Effector CD8-positive, alpha-beta T cell (primary cell): Measurements from ENCODE around the gene SPATC1L.
"Not testable (repeated sequence)": the region's sequence is repeated elsewhere in the genome, so short reads cannot be mapped to it uniquely, and the experiment has no call there.

Experiments used
- DNase-seq: peaks from one replicate; lab custom pipeline; 2025; lab: John Stamatoyannopoulos, UW
- total RNA-seq, 4 experiments: gene quantifications; one replicate each; lab custom pipeline; 2026; lab: John Stamatoyannopoulos, UW

Gene SPATC1L
- total RNA-seq: 6.2 to 10.0 (median 6.6) reads per million in 4 experiments

DNA sequence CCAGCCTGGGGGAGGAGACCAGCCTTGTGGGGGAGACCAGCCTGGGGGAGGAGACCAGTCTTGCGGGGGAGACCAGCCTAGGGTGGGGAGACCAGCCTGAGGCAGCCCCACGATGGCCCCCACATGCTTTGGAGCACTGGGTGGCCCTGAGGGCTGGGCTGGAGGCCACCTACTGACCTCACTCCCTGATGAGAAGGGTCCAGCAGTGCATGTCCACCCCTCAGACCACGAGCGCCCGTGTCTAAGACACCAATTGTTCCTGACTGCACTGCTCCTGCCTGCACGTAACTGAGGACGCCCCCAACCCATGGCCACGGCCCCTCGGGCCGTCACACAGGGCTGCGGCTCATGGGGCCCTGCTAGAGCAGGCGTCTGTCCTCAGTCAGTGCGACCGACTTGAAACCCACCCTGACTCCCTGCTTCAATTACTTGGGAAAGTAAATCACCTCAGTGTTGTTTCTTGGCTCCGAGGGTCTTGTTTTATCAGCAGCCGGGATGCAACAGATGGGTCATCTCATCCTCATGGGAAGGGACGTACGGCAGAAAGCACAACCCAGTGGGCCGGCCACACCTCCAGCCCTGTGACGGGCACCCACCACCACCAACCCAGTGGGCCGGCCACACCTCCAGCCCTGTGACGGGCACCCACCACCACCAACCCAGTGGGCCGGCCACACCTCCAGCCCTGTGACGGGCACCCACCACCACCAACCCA, at the start of gene SPATC1L:
SPATC1L (minus strand) TSS at position 550 of the 715 bp plus-strand sequence. CDS start 1,643 bp downstream, outside the sequence.
- DNase-seq: no peak

- DNase-seq: no peak
These were observed 45.6 kb upstream of the SPATC1L start for GRCh38 chr21:46229923-46230260.

- DNase-seq: no peak
These were observed 45.1 kb upstream of the SPATC1L start for GRCh38 chr21:46229133-46229922.

GRCh38 chr21:46228345-46229051, 44.2 kb upstream of the SPATC1L start, which contains the start of gene LSS:
LSS (minus strand) TSS chr21:46228774; CDS start chr21:46228745, 29 bp downstream.
- DNase-seq: peak; percentile 98

GRCh38 chr21:46227811-46228344, 43.6 kb upstream of the SPATC1L start:
- DNase-seq: no peak

DNA sequence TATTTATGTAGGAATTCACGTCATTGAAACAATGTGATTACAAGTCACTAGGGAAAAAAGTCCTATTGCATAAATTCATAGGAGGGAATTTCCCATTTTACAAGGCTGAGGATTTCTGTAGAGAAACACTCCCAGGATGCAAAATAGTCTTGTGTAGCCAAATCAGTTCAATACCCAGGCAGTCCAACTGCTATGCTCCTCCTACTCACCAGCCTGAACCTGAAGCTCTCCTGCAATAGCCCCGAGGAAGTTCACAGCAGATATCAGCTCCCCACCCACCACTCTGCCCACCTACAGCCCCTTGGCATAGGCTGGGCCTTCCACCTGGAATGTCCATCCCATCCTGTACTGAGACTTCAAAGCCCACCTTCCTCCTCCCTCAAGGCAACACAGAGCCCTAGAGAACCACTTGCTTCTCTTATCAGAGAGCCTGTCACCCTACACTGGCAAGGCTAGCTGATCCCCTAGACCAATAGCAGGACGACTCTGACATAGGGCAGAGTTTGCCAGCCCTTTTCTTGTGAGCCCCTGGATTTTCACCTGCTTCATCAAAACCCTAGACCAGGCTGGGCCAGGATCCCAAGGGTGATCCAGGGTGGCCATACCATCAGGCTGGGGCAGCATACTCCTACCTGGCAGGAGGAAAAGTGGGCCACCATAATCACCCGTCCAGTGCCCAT, 42.8 kb upstream of the SPATC1L start:
- DNase-seq: no peak

- no peak for DNase-seq
These were observed 41.9 kb upstream of the SPATC1L start for GRCh38 chr21:46226146-46226545.

GRCh38 chr21:46223661-46224060, 39.4 kb upstream of the SPATC1L start:
- DNase-seq: not testable (repeated sequence)

DNA sequence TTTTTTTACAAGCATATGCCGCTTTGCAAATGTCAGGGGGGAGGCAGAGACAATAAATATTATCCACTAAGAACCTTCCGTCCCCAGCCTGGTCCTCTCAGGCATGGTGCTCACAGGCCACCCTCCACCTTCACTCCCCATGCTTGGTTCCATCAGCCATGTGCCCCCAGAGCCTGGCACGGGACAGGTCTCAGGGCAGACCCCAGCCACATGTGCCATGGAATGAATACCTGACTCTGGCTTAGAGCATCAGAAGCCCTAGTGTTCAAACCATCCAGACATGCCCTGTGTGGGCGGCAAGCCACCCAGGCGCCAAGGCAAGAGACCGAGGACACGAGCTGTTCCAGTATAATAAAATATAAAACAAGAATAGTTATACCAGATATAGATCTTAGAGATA, 39.0 kb upstream of the SPATC1L start:
- DNase-seq: no peak

DNA sequence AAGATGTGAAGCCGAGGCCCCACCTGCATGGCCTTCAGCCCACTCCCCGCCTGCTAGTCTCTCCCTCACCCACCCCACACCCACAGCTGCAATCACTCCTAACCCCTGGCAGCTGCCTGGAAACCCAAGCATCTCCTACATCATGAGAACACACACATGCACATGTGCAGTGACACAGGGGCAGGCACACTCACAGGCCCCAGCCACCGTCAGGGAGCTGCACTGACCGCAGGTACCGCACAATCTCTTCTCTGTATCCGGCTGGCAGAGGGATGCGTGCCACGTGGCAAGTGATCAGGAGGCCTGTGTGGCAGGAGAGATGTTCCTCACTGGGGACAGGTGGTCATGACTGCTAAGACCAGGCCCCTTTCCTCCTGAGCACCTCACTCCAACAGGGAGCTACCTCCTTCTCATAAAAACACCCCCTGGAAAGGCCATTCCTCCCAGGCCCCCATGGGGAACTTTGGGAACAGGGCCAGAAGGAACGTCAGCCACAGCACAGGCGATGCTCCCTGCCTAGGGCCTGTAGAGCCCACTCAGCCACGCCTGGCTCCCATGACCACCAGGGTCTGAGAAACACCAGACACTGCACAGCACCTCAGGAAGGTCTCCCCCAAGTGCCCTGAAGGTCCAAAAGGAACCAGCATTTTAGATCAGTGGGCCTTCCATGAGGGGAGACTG, 38.3 kb upstream of the SPATC1L start:
- DNase-seq: no peak

DNA sequence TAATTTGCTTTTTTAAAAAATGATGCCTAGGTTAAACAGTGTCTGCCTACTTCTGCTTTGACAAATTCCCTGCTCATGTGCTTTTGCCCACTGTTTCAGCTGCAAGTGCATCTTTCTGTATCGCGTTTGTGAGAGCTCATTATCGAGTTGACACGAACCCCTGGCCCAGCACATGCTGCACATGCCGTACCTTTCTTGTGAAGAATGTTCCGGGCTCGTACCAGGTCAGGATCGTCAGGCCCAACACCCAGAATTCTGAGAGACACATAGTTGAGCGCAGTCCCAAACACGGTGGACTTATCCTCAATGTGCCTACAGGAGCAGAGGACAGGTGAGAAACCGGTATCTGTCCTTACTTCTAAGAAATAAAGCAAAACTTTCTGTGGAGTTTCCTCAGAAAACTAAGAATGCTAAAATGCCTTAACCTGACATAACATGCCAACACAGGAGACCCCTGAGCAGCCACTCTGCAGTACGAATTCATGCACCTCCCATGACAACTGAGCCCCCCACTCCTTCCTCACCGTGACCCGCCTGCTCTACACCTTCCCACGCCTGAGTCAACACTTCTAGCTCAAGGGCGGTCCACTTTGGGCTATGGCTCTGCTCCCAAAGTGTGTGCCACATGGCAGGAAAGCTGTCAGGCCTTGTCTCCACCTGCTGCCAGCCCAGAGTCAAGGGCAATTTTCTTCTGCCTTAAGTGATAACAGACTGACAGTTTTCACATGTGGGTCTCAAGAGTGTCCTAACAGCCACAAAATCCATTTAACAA, 37.6 kb upstream of the SPATC1L start:
- no peak for DNase-seq

- DNase-seq: no peak
These were observed 36.6 kb upstream of the SPATC1L start for GRCh38 chr21:46220847-46221246.

DNA sequence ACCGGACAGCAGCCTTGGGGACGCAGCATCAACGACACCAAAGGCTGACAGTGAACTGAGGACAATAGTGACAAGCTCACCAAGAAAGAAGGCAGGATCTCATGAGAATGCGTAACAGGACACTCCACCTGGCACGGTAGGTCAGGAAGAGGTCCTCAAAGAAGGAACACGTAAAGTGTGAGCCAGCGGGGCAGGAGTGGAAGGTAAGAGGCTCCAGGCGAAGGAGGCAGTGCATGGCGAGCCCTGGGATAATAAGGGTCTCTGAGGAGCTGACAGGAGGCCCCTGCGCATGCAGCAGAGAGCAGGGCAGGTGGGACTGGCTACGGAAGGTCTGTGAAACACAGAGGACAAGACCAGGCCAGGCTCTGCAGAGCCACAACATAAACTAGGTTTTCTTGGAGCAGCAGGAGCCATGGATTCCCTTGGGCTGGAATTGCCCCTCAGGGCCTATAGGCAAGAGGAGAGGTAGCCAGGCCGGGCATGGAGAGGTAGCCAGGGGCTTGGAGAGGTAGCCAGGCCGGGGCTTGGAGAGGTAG, 36.1 kb upstream of the SPATC1L start:
- DNase-seq: no peak

GRCh38 chr21:46219591-46220239, 35.5 kb upstream of the SPATC1L start:
- no peak for DNase-seq

GRCh38 chr21:46218906-46219590, 34.8 kb upstream of the SPATC1L start:
- DNase-seq: no peak

DNA sequence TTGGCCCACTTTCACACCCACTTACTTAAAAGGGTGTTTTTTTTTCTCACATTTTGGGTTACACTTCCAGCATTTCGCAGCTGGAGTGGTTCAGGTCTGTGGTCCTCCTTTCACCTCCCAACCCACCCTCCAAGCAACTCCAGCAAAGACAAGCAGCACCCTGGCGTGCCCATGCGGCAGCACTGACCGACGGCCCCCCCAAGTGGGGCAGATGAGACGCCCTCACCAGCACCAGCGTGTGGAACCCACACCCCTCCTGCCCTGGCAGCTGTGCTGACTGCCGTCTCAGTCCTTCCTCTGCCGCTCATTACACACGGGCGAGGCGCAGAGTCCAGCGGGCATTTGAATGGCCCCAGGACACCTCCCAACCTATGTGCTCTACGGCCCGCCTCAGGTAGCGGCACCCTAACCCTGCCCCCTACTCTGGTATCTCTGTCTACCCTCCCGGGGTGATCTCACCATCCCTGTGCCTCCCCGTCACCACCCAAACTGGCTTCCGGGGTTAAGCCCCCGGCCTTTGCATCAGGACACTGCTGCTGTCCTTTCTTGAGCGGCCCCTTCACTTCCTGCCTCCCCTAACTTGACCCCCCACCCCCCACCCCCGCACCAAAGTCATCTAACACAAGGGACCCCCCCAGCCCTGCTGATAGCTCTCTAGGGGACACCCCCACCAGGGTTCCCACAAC, 33.4 kb upstream of the SPATC1L start:
- no peak for DNase-seq

- no peak for DNase-seq
These were observed 32.0 kb upstream of the SPATC1L start for GRCh38 chr21:46216132-46216747.
